Measurements from ENCODE around the gene BRF1.

The BRF1 gene

GRCh38 chr14:105334383-105335230 lies 33.8 kb upstream of the BRF1 start:
- H3K27ac ChIP-seq = no peak overlapping the region
- TF ChIP-seq CTCF (conservative IDR thresholded peaks at IDR 0.05) = no peak

GRCh38 chr14:105333613-105334364 lies 33.0 kb upstream of the BRF1 start:
- TF ChIP-seq CTCF (conservative IDR thresholded peaks at IDR 0.05) = no peak
- H3K27ac ChIP-seq = no peak overlapping the region

DNA sequence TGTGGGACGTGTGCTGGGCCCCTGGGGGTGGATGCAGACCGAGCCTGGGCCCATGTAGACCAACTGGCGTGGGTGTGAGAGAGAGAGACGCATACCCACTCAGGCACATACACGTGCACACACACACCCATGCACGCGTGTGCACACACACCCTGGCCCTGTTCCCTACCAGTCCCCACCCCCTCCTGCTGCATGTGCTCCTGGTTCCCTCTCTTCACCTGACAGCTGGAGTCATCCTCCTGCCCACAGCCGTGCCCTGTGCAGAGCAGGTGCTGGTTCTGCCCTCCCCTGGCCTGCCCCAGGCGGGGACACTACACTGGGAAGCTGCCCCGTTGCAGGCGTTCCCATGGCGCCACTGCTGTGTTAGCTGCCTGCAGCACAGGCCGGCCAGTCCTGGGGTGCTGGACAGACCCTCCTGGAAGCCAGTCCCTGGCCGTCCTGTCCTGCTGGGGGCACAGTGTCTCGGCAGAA lies 32.3 kb upstream of the BRF1 start:
- TF ChIP-seq CTCF (conservative IDR thresholded peaks at IDR 0.05) = no peak
- H3K27ac ChIP-seq = no peak overlapping the region

DNA sequence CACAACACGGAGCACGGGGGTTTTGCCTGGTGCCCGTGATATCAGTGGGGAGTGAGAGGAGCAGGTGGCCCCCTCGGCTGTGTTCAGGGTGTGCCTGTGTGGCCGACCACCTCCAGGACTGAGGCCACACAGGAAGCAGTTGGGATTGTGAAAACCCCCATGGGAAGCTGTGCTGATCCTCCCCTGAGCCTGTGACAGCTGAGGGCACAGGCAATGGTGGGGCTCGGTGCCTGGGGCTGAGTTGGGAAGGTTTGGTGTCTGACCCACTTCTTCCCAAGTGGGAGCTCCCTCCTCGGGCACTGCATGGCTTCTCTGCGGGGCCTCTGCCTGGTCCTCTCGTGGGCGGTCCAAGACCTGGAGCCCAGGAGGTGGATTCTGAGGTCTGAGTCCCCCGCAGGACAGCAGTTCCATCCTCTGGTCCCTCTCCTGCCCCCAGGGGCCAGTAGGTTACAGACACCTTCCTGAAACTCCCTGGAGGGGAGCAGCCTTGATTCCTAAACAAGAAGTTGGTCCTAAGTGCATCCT lies 31.6 kb upstream of the BRF1 start:
- H3K27ac ChIP-seq = no peak overlapping the region
- TF ChIP-seq CTCF (conservative IDR thresholded peaks at IDR 0.05) = no peak

DNA sequence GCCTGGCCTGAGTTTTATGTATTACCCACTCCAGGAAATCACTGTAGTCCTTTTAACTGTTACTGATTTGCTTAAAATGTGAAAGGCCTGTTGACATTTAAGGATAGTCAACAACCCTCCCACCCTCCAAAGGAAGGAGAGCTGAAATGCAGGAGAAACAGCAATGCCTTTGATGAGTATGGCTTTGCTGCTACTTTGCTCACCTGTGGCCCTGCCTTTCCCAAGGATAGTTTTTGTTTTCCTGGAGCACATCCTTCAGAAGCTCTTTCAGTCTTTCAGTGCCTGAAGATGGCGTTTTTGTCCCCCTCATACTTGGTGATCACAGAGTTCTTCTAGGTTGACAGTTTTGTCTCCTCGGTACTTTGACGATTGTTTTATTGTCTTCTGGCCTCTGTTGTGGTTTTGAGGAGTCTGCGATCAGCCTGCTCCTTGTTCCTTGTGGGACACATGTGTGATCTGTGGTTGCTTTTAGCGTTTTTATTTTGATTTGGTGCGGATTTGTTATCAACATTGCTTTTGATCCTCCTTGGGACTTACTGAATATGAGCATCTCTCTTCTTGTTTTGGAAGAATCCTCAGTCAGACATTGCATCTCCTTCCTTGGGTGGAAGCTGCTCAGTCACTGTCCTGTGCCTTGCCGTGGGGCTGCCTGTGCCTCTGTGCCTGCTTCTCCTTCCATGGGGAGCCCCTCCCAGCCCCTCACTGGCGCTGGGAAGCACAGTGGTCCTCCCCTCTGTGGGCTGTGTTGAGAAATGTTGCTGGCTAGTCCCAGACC lies 31.0 kb upstream of the BRF1 start:
- no peak for TF ChIP-seq CTCF (conservative IDR thresholded peaks at IDR 0.05)
- H3K27ac ChIP-seq = no peak overlapping the region

GRCh38 chr14:105330491-105330895 lies 29.7 kb upstream of the BRF1 start:
- TF ChIP-seq CTCF (conservative IDR thresholded peaks at IDR 0.05) = no peak
- H3K27ac ChIP-seq = no peak overlapping the region

Data from VCaP (cell line).